Effector CD4-positive, alpha-beta T cell (primary cell): ENCODE data around the gene PDE7B.

Experiments
- DNase-seq: peaks from one replicate; pipeline ENCODE4 v3.0.0-alpha.2; 2020

Gene PDE7B

GRCh38 chr6:135890876-135891275 is 39.4 kb downstream of the PDE7B start:
- no peak for DNase-seq

DNA sequence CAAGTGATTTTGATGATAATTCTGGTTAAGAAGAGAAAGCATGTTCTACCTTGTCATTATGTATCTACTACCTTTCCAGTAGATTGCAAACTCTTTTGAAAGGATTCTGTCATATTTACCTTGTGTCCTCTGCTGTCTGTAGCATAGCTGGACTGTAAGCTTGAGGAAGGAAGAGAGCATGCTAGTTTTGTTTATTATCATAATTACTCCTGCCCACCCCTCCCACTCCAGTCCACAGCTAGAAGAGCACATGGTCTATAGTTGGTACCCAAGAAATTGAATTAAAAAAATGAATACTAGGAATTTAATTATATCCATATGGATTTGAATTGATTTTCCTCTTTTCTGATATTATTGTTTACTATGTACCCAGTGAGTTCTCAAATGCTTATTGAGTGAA is 40.2 kb downstream of the PDE7B start:
- no peak for DNase-seq

GRCh38 chr6:135895231-135895911 is 43.9 kb downstream of the PDE7B start:
- no peak for DNase-seq

DNA sequence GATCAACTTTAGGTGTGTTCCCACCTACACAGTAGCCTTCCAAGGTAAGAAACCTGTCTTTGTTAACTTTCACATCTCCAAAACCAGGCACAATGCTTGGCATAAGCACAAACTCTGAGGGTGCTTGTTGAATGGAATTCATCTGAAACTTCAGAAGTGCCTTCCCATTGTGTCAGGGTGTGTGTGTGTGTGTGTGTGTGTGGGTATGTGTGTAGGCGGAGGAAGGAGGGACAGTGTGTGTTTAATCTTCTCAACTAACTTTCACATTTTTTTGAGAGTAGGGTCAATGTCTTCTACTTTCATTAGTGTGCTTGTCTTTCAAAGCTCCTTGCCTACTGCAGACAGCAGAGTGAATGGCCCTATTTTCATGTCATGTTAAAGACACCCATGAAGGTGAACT is 45.6 kb downstream of the PDE7B start:
- no peak for DNase-seq

DNA sequence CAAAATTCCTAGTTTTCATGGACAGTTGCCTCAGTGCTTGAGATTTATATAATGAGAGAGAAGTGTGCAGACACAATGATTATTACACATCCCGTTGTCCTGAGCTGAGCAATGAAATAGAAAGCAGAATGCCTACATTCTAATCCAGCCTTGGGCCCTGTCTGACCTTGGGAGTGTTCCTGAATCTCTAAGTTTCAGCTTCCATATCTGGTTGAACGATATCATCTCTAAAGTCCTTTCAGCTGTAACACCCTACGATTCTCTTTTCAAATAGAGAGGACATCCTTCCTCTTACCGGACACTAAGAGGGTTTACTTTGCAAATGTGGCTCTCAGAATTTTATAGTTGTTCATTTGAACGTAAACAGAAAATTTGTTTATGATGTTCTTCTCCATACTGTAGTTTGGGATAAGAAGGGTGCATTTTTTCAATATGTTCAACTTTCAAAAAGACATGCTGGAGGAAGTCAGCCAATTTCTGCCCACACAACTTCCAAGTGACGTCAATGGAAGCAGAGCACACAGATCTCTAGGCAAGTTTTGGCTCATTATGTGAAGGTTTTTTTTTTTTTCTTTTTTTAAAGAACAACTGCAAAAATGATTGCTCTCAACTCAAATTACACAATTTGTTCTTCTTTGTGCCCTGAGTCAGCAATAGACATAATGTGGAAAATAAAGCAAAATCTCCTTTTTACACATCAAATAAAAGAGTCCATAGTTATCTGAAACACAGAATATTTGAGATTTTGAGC is 50.4 kb downstream of the PDE7B start:
- no peak for DNase-seq

- DNase-seq: no peak
Observed at GRCh38 chr6:135902756-135903331, 51.3 kb downstream of the PDE7B start.

DNA sequence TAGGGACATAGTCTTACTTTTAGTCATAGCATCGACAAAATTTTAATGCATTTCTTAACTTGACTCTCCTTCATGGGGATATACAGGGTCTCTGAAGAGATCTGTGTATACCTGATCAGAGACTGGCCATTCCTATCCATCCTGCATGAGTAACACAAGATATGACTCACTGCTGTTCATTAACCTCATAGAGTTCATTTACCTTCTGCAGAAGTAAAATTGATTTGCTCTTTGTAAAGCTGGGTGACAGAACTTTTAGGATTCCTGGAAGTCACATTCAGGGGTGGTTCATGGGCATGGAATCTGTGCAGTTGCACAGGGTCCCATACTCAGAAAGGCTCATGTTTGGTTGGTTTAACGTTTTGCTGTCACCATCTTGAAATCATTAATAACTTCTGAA is 53.2 kb downstream of the PDE7B start:
- DNase-seq: no peak

GRCh38 chr6:135905604-135906300 is 54.3 kb downstream of the PDE7B start:
- DNase-seq: no peak

GRCh38 chr6:135906542-135906941 is 55.0 kb downstream of the PDE7B start:
- DNase-seq: no peak

GRCh38 chr6:135906972-135907465 is 55.5 kb downstream of the PDE7B start:
- DNase-seq: no peak

- peak; percentile 52 for DNase-seq
Observed at GRCh38 chr6:135909737-135910387, 58.4 kb downstream of the PDE7B start.

- no peak for DNase-seq
Observed at GRCh38 chr6:135910790-135911618, 59.5 kb downstream of the PDE7B start.

- DNase-seq: no peak
Observed at GRCh38 chr6:135913785-135914184, 62.3 kb downstream of the PDE7B start.

- DNase-seq: no peak
Observed at GRCh38 chr6:135919026-135919425, 67.5 kb downstream of the PDE7B start.

- no peak for DNase-seq
Observed at GRCh38 chr6:135920689-135921088, 69.2 kb downstream of the PDE7B start.

- no peak for DNase-seq
Observed at GRCh38 chr6:135921188-135921587, 69.7 kb downstream of the PDE7B start.

DNA sequence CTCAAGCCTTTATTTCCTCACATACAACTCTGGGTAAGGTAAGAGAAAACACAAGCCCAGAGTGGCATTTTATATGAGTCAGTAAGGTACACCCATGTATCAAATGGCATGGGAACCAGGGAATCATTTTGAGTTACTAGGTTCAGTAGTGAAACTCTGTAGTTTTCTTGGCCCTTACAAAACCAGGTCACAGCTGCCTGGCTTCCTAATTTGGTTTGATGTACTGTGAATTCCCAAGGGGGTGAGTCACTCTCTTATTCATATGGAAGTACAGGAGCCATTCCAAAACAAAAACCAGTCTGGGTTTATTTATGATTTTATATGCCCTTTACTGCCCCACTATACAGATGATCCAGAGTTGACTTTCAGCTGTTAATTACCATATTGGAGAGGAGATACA is 70.7 kb downstream of the PDE7B start:
- no peak for DNase-seq

GRCh38 chr6:135922746-135923145 is 71.2 kb downstream of the PDE7B start:
- no peak for DNase-seq

GRCh38 chr6:135932651-135933050 is 81.2 kb downstream of the PDE7B start:
- DNase-seq: no peak

- DNase-seq: no peak
Observed at GRCh38 chr6:135935941-135936601, 84.6 kb downstream of the PDE7B start.

- DNase-seq: no peak
Observed at GRCh38 chr6:135936606-135937005, 85.1 kb downstream of the PDE7B start.
